ENCODE data around the gene CHRM3.

GRCh38 chr1:239392271-239392670, 5.9 kb downstream of the CHRM3 start:
- no peak for TF ChIP-seq HDGF (IDR thresholded peaks at IDR 0.05; ENCODE audit: borderline replicate concordance)
- no peak for TF ChIP-seq ZNF384 (IDR thresholded peaks at IDR 0.05)
- TF ChIP-seq BHLHE40 (IDR thresholded peaks at IDR 0.05; ENCODE audit: borderline replicate concordance) = no peak
- no peak for TF ChIP-seq SP1 (IDR thresholded peaks at IDR 0.05)
- no peak for TF ChIP-seq NFRKB (IDR thresholded peaks at IDR 0.05)
- no peak for TF ChIP-seq FOXM1 (IDR thresholded peaks at IDR 0.05; ENCODE audit: borderline replicate concordance)
- no peak for TF ChIP-seq SUZ12 (IDR thresholded peaks at IDR 0.05)
- TF ChIP-seq CTBP1 (IDR thresholded peaks at IDR 0.05; ENCODE audit: borderline replicate concordance) = no peak
- no peak for TF ChIP-seq FOXK2 (IDR thresholded peaks at IDR 0.05)
- no peak for TF ChIP-seq PKNOX1 (IDR thresholded peaks at IDR 0.05)
- TF ChIP-seq ELF4 (IDR thresholded peaks at IDR 0.05) = no peak

Data from HEK293T (cell line).